ENCODE data around the gene SMYD3. TPM values are rescaled to one million over a fixed set of nuclear protein-coding genes. Genes with fewer than 3 reads are reported as not detected.

SMYD3 gene
- total RNA-seq, 2 experiments from 2014 or later: 22.6 to 24.6 TPM

- no peak overlapping the region for H3K4me3 Mint-ChIP-seq
- DNase-seq (no peak), ATAC-seq (no peak)
- H3K36me3 Mint-ChIP-seq (ENCODE audit: low read depth): peaks cover 6% of the 10 kb centered on the region
- peaks cover 3% of the 10 kb centered on the region for H3K4me1 Mint-ChIP-seq (ENCODE audit: low read depth)
- intact Hi-C loops (cut with micrococcal nuclease): no loop called here
- TF ChIP-seq, protein P1, sequence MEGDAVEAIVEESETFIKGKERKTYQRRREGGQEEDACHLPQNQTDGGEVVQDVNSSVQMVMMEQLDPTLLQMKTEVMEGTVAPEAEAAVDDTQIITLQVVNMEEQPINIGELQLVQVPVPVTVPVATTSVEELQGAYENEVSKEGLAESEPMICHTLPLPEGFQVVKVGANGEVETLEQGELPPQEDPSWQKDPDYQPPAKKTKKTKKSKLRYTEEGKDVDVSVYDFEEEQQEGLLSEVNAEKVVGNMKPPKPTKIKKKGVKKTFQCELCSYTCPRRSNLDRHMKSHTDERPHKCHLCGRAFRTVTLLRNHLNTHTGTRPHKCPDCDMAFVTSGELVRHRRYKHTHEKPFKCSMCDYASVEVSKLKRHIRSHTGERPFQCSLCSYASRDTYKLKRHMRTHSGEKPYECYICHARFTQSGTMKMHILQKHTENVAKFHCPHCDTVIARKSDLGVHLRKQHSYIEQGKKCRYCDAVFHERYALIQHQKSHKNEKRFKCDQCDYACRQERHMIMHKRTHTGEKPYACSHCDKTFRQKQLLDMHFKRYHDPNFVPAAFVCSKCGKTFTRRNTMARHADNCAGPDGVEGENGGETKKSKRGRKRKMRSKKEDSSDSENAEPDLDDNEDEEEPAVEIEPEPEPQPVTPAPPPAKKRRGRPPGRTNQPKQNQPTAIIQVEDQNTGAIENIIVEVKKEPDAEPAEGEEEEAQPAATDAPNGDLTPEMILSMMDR (IDR thresholded peaks at IDR 0.05): no peak
- CTCF ChIA-PET: no interaction called here
- H3K27me3 Mint-ChIP-seq: no peaks in the 10 kb centered on the region
- peaks cover 5% of the 10 kb centered on the region for H3K9me3 Mint-ChIP-seq
- no peak overlapping the region for H3K27ac Mint-ChIP-seq
- POLR2A ChIA-PET: no interaction called here
These were observed 425.9 kb downstream of the SMYD3 start for GRCh38 chr1:246081138-246081702.

GRCh38 chr1:246080031-246080430, 427.0 kb downstream of the SMYD3 start:
- CTCF ChIA-PET: no interaction called here
- Mint-ChIP-seq H3K27ac (no peak overlapping the region), H3K27me3 (no peaks in the 10 kb centered on the region), H3K4me1 (ENCODE audit: low read depth) (peaks cover 3% of the 10 kb centered on the region), H3K36me3 (ENCODE audit: low read depth) (peaks cover 6% of the 10 kb centered on the region), H3K9me3 (peaks cover 6% of the 10 kb centered on the region), H3K4me3 (no peak overlapping the region)
- POLR2A ChIA-PET: no interaction called here
- ATAC-seq (no peak), DNase-seq (no peak)
- TF ChIP-seq, protein P1 (IDR thresholded peaks at IDR 0.05): no peak
- intact Hi-C loops (cut with micrococcal nuclease): no loop called here

GRCh38 chr1:246078888-246079252, 428.2 kb downstream of the SMYD3 start:
- intact Hi-C loops (cut with micrococcal nuclease): no loop called here
- Mint-ChIP-seq H3K4me1 (ENCODE audit: low read depth) (peaks cover 3% of the 10 kb centered on the region), H3K4me3 (no peak overlapping the region), H3K36me3 (ENCODE audit: low read depth) (peaks cover 6% of the 10 kb centered on the region), H3K9me3 (peaks cover 5% of the 10 kb centered on the region), H3K27me3 (no peaks in the 10 kb centered on the region), H3K27ac (no peak overlapping the region)
- no peak for DNase-seq
- ATAC-seq: no peak
- TF ChIP-seq, protein P1 (IDR thresholded peaks at IDR 0.05): no peak
- ChIA-PET CTCF (no interaction called here), POLR2A (no interaction called here)

- H3K4me1 Mint-ChIP-seq (ENCODE audit: low read depth): peaks cover 3% of the 10 kb centered on the region
- H3K27me3 Mint-ChIP-seq: no peaks in the 10 kb centered on the region
- CTCF ChIA-PET: no interaction called here
- H3K9me3 Mint-ChIP-seq: peaks cover 3% of the 10 kb centered on the region
- POLR2A ChIA-PET: no interaction called here
- ATAC-seq: no peak
- no peak overlapping the region for H3K4me3 Mint-ChIP-seq
- intact Hi-C loops (cut with micrococcal nuclease): no loop called here
- H3K27ac Mint-ChIP-seq: no peak overlapping the region
- TF ChIP-seq, protein P1 (IDR thresholded peaks at IDR 0.05): no peak
- H3K36me3 Mint-ChIP-seq (ENCODE audit: low read depth): peaks cover 5% of the 10 kb centered on the region
- no peak for DNase-seq
These were observed 428.8 kb downstream of the SMYD3 start for GRCh38 chr1:246078126-246078887.

GRCh38 chr1:246077476-246077875, 429.6 kb downstream of the SMYD3 start:
- Mint-ChIP-seq H3K36me3 (ENCODE audit: low read depth) (peaks cover 3% of the 10 kb centered on the region), H3K4me1 (ENCODE audit: low read depth) (peaks cover 3% of the 10 kb centered on the region), H3K4me3 (no peak overlapping the region), H3K9me3 (peaks cover 1% of the 10 kb centered on the region), H3K27me3 (no peaks in the 10 kb centered on the region), H3K27ac (no peak overlapping the region)
- DNase-seq (no peak), ATAC-seq (no peak)
- POLR2A ChIA-PET: no interaction called here
- intact Hi-C loops (cut with micrococcal nuclease): no loop called here
- CTCF ChIA-PET: no interaction called here
- TF ChIP-seq, protein P1 (IDR thresholded peaks at IDR 0.05): no peak
